ENCODE data around the gene MOGAT1. TPM values are rescaled to one million over a fixed set of nuclear protein-coding genes. Genes with fewer than 3 reads are reported as not detected.

The MOGAT1 gene
- total and polyA plus RNA-seq, 2 of the 4 experiments (the other 2 are of a cell fraction): not detected

DNA sequence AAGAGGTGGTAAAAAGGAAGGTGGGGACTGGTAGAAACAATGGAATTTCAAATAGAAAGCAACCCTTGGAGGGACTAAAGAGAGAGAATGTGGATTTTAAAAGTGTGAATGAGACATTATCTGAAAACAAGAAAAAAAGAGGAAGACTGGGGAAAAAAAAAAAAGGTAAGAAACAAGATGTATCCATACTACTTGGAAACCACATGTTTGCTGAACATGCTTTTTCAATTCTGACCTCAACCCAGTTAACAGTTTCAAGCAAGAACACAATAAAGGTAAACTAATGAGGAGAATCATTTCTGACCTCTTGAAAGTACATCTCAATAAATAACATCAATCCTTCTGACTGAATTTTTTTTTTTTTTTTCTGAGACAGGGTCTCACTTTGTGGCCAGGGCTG is 18.2 kb upstream of the MOGAT1 start:
- no TSS peak for BruUV-seq (replicated peaks)
- Histone ChIP-seq H3K14ac (replicated peaks; ENCODE audit: low read depth, low read length) (no peak overlapping the region), H3K4me3 (ENCODE audit: insufficient read depth, low read depth, low read length) (no peak overlapping the region), H2AK9ac (replicated peaks; ENCODE audit: low read depth, low read length, poor library complexity) (no peak overlapping the region), H2BK20ac (ENCODE audit: low read depth, low read length) (no peak overlapping the region), H4K8ac (ENCODE audit: low read depth in 2 of 2, low read length in 2 of 2) (no peak overlapping the region), H2AFZ (replicated peaks; ENCODE audit: low read length, poor library complexity) (no peak overlapping the region), H4K91ac (ENCODE audit: insufficient read depth, low read depth, low read length) (no peak overlapping the region), H3K4ac (ENCODE audit: low read depth, low read length) (no peak overlapping the region), H3K9me1 (ENCODE audit: insufficient read depth, low read length) (peaks cover 8% of the 10 kb centered on the region), H4K5ac (ENCODE audit: low read depth, low read length) (no peak overlapping the region), H2BK120ac (ENCODE audit: low read depth, low read length) (no peak overlapping the region), H3K4me2 (ENCODE audit: low read depth, low read length) (no peak overlapping the region), H3K4me1 (ENCODE audit: control insufficient read depth, insufficient read depth, low read length) (no peaks in the 10 kb centered on the region; the same call in 1 of the 2 replicates), H3K9me3 (ENCODE audit: control insufficient read depth, insufficient read depth, low read length) (no peaks in the 10 kb centered on the region), H3K36me3 (ENCODE audit: control insufficient read depth, insufficient read depth, low read length) (peaks cover 2% of the 10 kb centered on the region), H3K23ac (ENCODE audit: low read depth, low read length) (no peak overlapping the region), H2AK5ac (ENCODE audit: low read depth, low read length) (no peak overlapping the region), H2BK5ac (ENCODE audit: low read depth, low read length, poor library complexity, severe bottlenecking) (no peak overlapping the region), H3K9ac (ENCODE audit: low read depth, low read length) (no peak overlapping the region), H3K27ac (ENCODE audit: insufficient read depth, low read length) (no peak overlapping the region), H2BK15ac (ENCODE audit: low read depth, low read length) (no peak overlapping the region), H3K56ac (ENCODE audit: extremely low read depth, insufficient read depth, low read length) (no peak overlapping the region), H4K20me1 (ENCODE audit: insufficient read depth, low read length) (0 out of 2 replicates have a peak, but pooled peaks cover 3% of the 10 kb centered on the region), H3K79me1 (ENCODE audit: low read depth in 1 of 2, low read length in 2 of 2) (peaks cover 42 to 56% of the 10 kb centered on the region in 2 experiments), H3K27me3 (ENCODE audit: control insufficient read depth, insufficient read depth, low read length) (no peaks in the 10 kb centered on the region), H3K18ac (ENCODE audit: low read depth, low read length) (no peak overlapping the region)
- ChIA-PET POLR2A (ENCODE audit: unreplicated experiment) (no interaction called here), CTCF (no interaction called here)
- no peak for TF ChIP-seq MAZ (IDR thresholded peaks at IDR 0.05; ENCODE audit: borderline replicate concordance, low read depth, low read length)
- TF ChIP-seq ELK1 (IDR thresholded peaks at IDR 0.05; ENCODE audit: borderline replicate concordance, low read depth, low read length): no peak
- no peak for TF ChIP-seq FOS (IDR thresholded peaks at IDR 0.05; ENCODE audit: low read depth, low read length)
- TF ChIP-seq RCOR1 (IDR thresholded peaks at IDR 0.05; ENCODE audit: insufficient replicate concordance, low read length): no peak
- no peak for TF ChIP-seq CTCF (conservative IDR thresholded peaks at IDR 0.05; ENCODE audit: low read depth, low read length)
- TF ChIP-seq RAD21 (IDR thresholded peaks at IDR 0.05; ENCODE audit: low read length): no peak
- no peak for TF ChIP-seq CHD1 (IDR thresholded peaks at IDR 0.05; ENCODE audit: low read depth, low read length)
- in situ Hi-C loops (cut with MboI; ENCODE audit: low sequenced_read_pairs) (no loop called here), dilution Hi-C loops (cut with HindIII; ENCODE audit: low sequenced_read_pairs, unreplicated experiment) (no loop called here), intact Hi-C loops (cut with micrococcal nuclease) (no loop called here)
- no peak for ATAC-seq (ENCODE audit: low read depth)
- DNase-seq: no peak
